Lower leg skin (tissue), 4 donors: ENCODE results near the gene ISCA1. TPM values are rescaled to one million over a fixed set of nuclear protein-coding genes. Genes with fewer than 3 reads are reported as not detected.

ENCODE experiments used
- DNase-seq, 2 donors: peaks; one replicate each; pipeline ENCODE4 v3.0.0-alpha.2; 2019; ENCODE audit warnings: low spot score in 2 of 2
- H3K4me3 ChIP-seq: fragments of 200-600 bp; sonication (generic); 2 replicates; pipeline ENCODE4 v1.5.1; 2017; ENCODE audit warnings: mild to moderate bottlenecking, low read depth; ENCODE audit not compliant: poor library complexity, severe bottlenecking
- POLR2A ChIP-seq, 2 donors: fragments of 450-650 bp; IDR thresholded peaks; one replicate each; pipeline ENCODE4 v1.6.1; 2016 to 2017; ENCODE audit warnings: antibody characterized with exemption in 2 of 2, mild to moderate bottlenecking in 1 of 2, moderate library complexity in 1 of 2
- WGBS, 2 donors: methylation state at CpG; one replicate each; pipeline ENCODE4 v1.1.5; 2018; 5-methylcytosine and 5-hydroxymethylcytosine counted together
- intact Hi-C: fragments of 100-400 bp; cut with DNase I; formaldehyde crosslinking; loops from one replicate; pipeline ENCODE4 v1.15.0; 2023; ENCODE audit warnings: low total_unique reads
- total RNA-seq, 4 donors: library from RNA; depleted of rRNA; stranded (reverse); fragments of >200 nt; gene quantifications; one replicate each; pipeline ENCODE4 v1.1.0, GENCODE V29; 2016
- TF ChIP-seq, protein P1 (sequence below), 3 donors: fragments of 450-650 bp; IDR thresholded peaks; one replicate each; pipeline ENCODE4 v1.5.1; 2016; ENCODE audit warnings: antibody characterized with exemption in 3 of 3, mild to moderate bottlenecking in 3 of 3, moderate library complexity in 2 of 3

Gene ISCA1
- total RNA-seq, 4 donors from 2014 or later = 24.1 to 36.1 (median 27.6) TPM

DNA sequence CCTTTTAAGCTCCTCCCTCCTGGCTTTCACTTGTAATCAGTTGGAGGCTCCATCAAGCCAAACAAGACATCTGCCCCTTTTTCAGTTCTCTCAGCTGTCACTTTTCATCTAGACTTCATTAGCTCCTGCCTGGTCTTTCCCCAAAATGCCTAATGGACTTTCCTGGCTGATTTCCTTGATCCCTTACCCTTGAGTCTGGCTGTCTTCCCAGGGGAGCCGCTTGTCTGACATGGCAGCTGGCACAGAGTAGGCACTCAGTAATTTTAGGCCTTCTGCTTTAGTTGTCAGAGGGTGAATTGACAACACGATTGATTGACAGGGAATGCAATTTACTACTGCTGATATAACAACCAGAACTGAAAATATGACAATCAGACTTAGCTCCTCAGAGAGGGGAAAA lies 24.9 kb downstream of the ISCA1 start:
- DNase-seq = no peak
- TF ChIP-seq, protein P1, sequence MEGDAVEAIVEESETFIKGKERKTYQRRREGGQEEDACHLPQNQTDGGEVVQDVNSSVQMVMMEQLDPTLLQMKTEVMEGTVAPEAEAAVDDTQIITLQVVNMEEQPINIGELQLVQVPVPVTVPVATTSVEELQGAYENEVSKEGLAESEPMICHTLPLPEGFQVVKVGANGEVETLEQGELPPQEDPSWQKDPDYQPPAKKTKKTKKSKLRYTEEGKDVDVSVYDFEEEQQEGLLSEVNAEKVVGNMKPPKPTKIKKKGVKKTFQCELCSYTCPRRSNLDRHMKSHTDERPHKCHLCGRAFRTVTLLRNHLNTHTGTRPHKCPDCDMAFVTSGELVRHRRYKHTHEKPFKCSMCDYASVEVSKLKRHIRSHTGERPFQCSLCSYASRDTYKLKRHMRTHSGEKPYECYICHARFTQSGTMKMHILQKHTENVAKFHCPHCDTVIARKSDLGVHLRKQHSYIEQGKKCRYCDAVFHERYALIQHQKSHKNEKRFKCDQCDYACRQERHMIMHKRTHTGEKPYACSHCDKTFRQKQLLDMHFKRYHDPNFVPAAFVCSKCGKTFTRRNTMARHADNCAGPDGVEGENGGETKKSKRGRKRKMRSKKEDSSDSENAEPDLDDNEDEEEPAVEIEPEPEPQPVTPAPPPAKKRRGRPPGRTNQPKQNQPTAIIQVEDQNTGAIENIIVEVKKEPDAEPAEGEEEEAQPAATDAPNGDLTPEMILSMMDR (IDR thresholded peaks at IDR 0.05) = no peak
- no peak for TF ChIP-seq POLR2A (IDR thresholded peaks at IDR 0.05)
- intact Hi-C loops = no loop called here
- WGBS, 2 donors = 61 to 68% methylated on average over 2 of the region's 2 CpGs
- no peak overlapping the region for H3K4me3 ChIP-seq

DNA sequence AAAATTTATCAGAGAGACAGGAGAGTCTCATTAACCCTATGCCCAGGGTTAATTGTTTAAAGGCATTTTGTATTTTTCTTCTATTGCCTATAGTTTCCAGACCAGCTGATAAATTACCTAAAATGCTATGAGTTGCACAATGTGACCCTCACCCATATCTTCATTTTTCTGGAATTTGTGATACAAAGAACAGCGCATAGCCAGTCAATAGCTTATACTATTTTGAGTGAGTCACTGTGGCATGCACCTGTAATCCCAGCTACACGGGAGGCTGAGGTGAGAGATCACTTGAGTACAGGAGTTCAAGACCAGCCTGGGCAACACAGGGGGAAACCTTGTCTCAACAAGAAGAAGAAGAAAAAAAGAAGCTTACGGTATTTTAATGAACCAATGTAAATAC lies 25.7 kb downstream of the ISCA1 start:
- no peak for DNase-seq
- H3K4me3 ChIP-seq = no peak overlapping the region
- WGBS, 2 donors = 79 to 93% methylated on average over 3 of the region's 3 CpGs
- no peak for TF ChIP-seq POLR2A (IDR thresholded peaks at IDR 0.05)
- TF ChIP-seq, protein P1 (IDR thresholded peaks at IDR 0.05) = no peak
- intact Hi-C loops = no loop called here

DNA sequence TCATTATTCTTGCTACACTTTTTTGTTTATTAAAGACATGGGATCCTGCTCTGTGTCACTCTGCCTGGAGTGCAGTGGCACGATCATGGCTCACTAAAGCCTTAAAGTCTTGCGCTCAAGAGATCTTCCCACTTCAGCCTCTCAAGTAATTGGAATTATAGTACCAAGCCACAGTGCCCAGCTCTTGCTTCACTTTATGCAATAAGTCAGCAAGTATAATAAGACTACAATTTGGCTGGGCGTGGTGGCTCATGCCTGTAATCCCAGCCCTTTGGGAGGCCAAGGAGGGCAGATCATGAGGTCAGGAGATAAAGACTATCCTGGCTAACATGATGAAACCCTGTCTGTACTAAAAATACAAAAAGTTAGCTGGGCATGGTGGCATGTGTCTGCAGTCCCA lies 28.8 kb downstream of the ISCA1 start:
- intact Hi-C loops = no loop called here
- TF ChIP-seq POLR2A (IDR thresholded peaks at IDR 0.05) = no peak
- TF ChIP-seq, protein P1 (IDR thresholded peaks at IDR 0.05) = no peak
- peak in 1 of 2 donors; percentile 31 for DNase-seq
- H3K4me3 ChIP-seq = no peak overlapping the region
- WGBS, 2 donors = 92 to 95% methylated on average over 3 of the region's 3 CpGs

DNA sequence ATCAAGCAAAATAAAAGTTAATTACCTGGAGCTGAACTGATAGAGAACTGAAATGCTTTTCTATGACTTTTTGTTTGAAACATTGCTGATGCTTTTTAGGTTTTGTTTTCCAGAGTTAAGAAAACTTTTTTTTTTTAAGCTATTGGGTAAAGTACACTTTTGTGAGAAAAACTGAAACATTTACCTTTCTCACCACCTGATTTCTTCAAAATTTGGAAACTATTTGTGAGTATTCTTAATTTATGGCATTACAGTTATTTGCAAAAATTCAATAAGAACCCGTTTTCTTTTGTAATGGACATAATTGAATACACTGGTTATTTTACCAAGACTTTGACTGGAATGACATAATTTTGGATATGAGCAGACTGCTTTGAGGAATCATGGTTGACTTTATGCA lies 29.5 kb downstream of the ISCA1 start:
- TF ChIP-seq, protein P1 (IDR thresholded peaks at IDR 0.05) = no peak
- TF ChIP-seq POLR2A (IDR thresholded peaks at IDR 0.05) = no peak
- 91 to 94% methylated on average over 1 of the region's 1 CpG for WGBS, 2 donors
- DNase-seq = no peak
- intact Hi-C loops = no loop called here
- no peak overlapping the region for H3K4me3 ChIP-seq

DNA sequence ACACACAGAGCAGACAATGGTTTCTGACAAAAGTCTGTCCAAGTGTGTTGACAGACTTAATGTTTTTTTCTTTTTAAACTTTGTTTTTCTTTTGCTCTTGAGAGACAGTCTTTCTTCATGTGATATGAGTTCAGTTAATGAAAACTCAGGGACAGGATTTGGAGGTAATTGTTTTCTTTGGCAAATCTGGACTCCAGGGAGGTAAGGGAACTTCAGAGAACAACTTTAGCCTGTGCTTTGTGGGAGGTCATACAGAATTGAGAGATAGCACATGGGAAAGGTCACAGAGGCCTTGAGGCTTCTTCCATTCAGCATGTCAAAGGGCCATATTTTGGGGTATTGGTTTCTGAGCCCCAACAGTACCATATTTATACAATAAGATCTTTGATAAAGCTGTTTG lies 32.2 kb downstream of the ISCA1 start:
- intact Hi-C loops = no loop called here
- no peak for DNase-seq
- no peak overlapping the region for H3K4me3 ChIP-seq
- TF ChIP-seq POLR2A (IDR thresholded peaks at IDR 0.05) = no peak
- TF ChIP-seq, protein P1 (IDR thresholded peaks at IDR 0.05) = no peak

DNA sequence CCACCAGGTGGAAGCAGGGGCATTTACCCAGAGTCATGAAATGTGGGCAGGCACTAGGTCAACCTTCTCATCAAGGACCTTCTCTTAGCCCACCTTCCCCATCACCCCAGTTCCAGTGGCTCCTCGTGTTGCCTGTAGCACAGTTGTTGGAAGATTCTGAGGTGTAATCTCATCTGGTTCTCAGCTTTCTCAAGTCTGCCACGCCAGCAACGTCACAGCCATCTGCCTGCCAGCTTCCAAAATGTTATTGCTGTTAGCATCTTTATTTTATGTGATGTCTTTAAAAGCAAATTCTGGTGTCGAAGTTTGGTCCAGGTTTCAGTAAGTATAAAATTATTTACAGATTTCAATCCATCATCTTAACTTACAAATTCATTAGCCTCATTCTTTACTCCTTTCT lies 33.6 kb downstream of the ISCA1 start:
- H3K4me3 ChIP-seq = no peak overlapping the region
- WGBS, 2 donors = 52 to 77% methylated on average over 4 of the region's 4 CpGs
- no peak for TF ChIP-seq POLR2A (IDR thresholded peaks at IDR 0.05)
- TF ChIP-seq, protein P1 (IDR thresholded peaks at IDR 0.05) = no peak
- intact Hi-C loops = no loop called here
- no peak for DNase-seq
